DLD1 (cell line): ENCODE results near the gene ACAN.

Experiments used
- in situ Hi-C: cut with HindIII; loops from 2 replicates; pipeline ENCODE4 v1.10.0; 2017; ENCODE audit warnings: low sequenced_read_pairs

ACAN gene

GRCh38 chr15:88839961-88840360, 36.7 kb downstream of the ACAN start:
- in situ Hi-C loops: no loop called here

- in situ Hi-C loops: no loop called here
Measured at GRCh38 chr15:88841236-88841635, 38.0 kb downstream of the ACAN start.

- in situ Hi-C loops: no loop called here
Measured at GRCh38 chr15:88842156-88842555, 38.9 kb downstream of the ACAN start.

- in situ Hi-C loops: no loop called here
Measured at GRCh38 chr15:88843334-88843733, 40.1 kb downstream of the ACAN start.

- in situ Hi-C loops: no loop called here
Measured at GRCh38 chr15:88844749-88845386, 41.6 kb downstream of the ACAN start.

GRCh38 chr15:88845616-88846015, 42.4 kb downstream of the ACAN start:
- in situ Hi-C loops: no loop called here

- in situ Hi-C loops: no loop called here
Measured at GRCh38 chr15:88847144-88847543, 43.9 kb downstream of the ACAN start.

- in situ Hi-C loops: no loop called here
Measured at GRCh38 chr15:88848203-88848602, 45.0 kb downstream of the ACAN start.

GRCh38 chr15:88849376-88850072, 46.3 kb downstream of the ACAN start:
- in situ Hi-C loops: no loop called here

GRCh38 chr15:88852476-88852875, 49.2 kb downstream of the ACAN start:
- in situ Hi-C loops: no loop called here

GRCh38 chr15:88858934-88859333, 55.7 kb downstream of the ACAN start:
- in situ Hi-C loops: no loop called here

GRCh38 chr15:88859550-88859949, 56.3 kb downstream of the ACAN start:
- in situ Hi-C loops: no loop called here

- in situ Hi-C loops: no loop called here
Measured at GRCh38 chr15:88860212-88860611, 57.0 kb downstream of the ACAN start.

- in situ Hi-C loops: no loop called here
Measured at GRCh38 chr15:88863412-88863811, 60.2 kb downstream of the ACAN start.

GRCh38 chr15:88864861-88865497, 61.7 kb downstream of the ACAN start:
- in situ Hi-C loops: no loop called here

- in situ Hi-C loops: no loop called here
Measured at GRCh38 chr15:88865498-88866099, 62.4 kb downstream of the ACAN start.

GRCh38 chr15:88866295-88866881, 63.2 kb downstream of the ACAN start:
- in situ Hi-C loops: no loop called here

GRCh38 chr15:88871313-88871712, 68.1 kb downstream of the ACAN start:
- in situ Hi-C loops: loop anchor here (10.0 kb wide), 1 partner anchor 217 kb away; no protein-coding TSS in a partner anchor

- in situ Hi-C loops: loop anchor here (10.0 kb wide), 1 partner anchor 217 kb away; no protein-coding TSS in a partner anchor
Measured at GRCh38 chr15:88872106-88872505, 68.9 kb downstream of the ACAN start.

GRCh38 chr15:88872706-88873105, 69.5 kb downstream of the ACAN start:
- in situ Hi-C loops: loop anchor here (10.0 kb wide), 1 partner anchor 218 kb away; no protein-coding TSS in a partner anchor

GRCh38 chr15:88873786-88874185, 70.5 kb downstream of the ACAN start:
- in situ Hi-C loops: loop anchor here (10.0 kb wide), 1 partner anchor 219 kb away; no protein-coding TSS in a partner anchor
